HT1080 (cell line): ENCODE results near the gene SAMD9L. TPM values are rescaled to one million over a fixed set of nuclear protein-coding genes. Genes with fewer than 3 reads are reported as not detected.
"Not testable (repeated sequence)": the region's sequence is repeated elsewhere in the genome, so short reads cannot be mapped to it uniquely, and the experiment has no call there.

ENCODE experiments used
- DNase-seq: peaks from one replicate; pipeline ENCODE4 v3.0.0-alpha.2; 2015; ENCODE audit warnings: low read depth
- total RNA-seq: library from RNA; depleted of rRNA; stranded (reverse); fragments of >200 nt; shearing (Covaris generic); gene quantifications from 2 replicates; pipeline ENCODE4 v1.2.3, GENCODE V29; 2014

SAMD9L gene
- total RNA-seq, 1 experiment from 2014 or later, result 1.8 TPM

- DNase-seq, result no peak
These were observed 1.6 kb downstream of the SAMD9L start for GRCh38 chr7:93146472-93147141.

DNA sequence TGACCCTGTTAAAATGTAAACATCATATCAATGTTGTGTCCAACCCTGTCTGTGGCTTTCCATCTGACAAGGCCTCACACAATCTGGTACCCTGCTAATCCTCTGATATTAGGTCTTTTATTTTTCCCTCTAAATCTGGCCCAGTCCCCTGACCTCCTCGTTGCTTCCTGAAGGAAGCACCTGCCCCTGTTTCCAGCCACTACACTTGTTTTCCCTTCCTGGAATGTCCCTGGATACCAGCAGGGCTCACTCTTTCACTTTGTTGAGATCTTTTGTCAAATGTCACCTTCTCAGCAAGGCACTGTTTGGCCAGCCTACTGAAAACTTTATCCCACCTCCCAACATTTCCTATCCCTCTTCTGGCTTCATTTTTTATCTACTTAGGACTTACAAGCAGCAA is 2.1 kb downstream of the SAMD9L start:
- DNase-seq, result no peak

DNA sequence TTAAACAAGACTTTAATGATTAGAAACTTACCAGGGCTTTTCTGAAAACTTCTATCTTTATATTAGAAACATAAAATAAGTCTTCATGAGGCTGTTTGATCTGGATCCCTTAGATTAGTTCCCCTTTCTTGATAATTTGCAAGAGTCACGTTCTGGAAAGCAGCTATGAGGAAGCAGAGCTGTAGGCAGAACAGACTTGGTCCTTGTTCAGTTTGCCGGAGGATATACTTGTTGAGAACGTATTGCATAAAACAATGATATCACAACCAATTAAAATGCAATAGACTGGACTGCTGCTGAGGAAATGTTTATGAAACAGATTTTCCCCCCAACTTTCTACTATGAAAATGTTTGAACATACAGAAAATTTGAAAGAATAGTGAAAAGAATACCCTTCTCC is 2.8 kb downstream of the SAMD9L start:
- no peak for DNase-seq

DNA sequence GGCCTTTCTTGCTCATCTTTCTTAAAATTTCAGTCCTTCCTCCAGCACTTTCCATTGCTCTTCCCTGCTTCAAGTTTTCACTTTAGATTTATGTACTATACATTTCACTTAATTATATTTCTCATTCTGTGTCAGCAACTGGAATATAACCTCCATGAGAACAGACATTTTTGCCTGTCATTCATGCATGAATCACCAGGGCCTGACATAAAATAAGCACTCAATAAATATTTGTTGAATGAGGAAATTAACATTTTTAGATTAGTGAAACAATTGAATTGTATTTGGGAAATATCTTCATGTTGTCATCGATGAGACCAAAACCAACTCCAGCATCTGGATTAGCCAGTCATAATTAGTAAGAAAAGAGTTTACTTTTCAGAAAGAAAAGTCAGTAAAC is 6.1 kb downstream of the SAMD9L start:
- DNase-seq, result no peak

DNA sequence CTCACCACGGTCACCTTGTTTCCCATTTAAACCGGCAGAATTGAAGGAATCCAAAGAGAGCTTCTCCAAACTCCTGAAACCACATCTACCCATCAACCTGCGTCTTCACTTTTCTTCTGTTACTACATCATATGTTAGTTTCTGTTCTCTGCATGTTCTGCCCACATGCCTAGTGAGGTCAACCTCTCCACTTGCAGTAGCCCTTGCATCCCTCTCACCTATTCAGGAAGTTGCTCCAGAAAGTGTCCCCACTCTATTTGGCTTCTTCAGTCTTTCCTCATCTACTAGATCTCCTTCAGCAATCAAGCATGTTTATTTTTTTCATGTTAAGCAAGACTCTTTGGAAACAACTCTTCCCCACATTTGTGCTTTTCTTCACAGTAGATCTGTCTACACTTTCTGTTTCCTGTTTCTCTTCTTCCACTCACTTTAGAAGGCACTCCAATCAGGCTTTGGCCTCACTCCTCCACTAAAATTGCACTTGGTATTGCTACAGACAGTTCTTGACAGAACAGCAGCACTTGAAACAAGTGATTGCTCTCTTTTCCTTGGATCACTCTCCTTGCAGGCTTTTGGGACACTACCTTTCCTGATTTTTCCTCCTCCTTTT is 7.5 kb downstream of the SAMD9L start:
- DNase-seq, result no peak

DNA sequence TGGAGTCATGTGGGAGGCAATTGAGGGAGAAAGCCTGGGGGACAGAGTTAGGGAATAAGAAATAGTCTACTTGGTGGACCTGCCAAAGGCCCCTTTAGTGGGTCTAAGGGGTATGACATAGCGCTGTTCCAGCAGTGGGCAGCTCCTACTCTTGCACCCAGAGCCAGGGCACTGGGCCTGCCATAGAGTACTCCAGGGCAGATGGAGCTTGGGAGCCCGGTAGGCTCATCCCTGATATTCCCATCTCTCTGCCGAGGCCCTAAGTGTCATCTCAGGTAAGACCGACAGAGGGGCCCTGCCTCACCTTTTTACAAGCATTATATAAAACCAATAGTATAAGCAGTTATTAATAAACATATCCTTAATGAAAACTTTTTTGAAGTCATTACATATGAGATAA is 9.6 kb downstream of the SAMD9L start:
- no peak for DNase-seq

DNA sequence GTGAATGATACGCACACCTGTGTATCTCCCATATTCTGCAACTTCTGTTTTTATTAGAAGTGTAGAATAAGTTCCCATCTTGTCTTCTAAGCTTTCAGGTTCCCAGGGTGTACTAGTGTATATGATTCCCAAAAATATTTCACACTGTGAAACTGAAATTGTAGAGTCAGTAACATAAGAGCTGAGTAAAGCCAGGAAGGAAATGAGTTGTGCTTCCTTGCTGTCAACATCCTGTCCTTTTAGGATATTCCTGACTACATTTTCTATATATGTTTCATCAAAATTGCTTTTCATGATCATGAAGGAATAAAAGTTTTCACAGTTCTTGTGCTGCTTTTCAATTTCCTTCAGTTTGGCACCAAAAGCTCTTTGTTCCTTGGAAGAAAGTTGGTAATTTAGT is 15.2 kb downstream of the SAMD9L start:
- DNase-seq, result peak; percentile 31

DNA sequence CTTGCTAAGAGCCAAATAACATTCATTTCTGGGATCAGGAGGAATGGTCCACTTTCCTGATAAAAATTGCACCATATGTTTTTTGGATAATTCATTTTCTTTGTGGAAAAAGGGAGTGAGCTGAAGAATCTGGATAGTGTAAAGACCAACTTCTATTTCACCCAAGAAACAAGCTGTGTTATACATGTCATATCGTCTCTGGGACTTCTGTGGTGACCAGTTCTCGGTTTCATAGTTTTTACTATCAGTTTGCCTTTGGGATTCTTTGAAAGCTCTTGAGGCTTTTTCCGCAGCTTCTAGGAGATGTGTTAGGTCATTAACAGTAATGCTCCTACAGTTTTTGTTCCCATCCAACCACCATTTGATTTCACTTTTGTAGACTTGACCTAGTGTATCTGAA is 16.0 kb downstream of the SAMD9L start:
- no peak for DNase-seq

DNA sequence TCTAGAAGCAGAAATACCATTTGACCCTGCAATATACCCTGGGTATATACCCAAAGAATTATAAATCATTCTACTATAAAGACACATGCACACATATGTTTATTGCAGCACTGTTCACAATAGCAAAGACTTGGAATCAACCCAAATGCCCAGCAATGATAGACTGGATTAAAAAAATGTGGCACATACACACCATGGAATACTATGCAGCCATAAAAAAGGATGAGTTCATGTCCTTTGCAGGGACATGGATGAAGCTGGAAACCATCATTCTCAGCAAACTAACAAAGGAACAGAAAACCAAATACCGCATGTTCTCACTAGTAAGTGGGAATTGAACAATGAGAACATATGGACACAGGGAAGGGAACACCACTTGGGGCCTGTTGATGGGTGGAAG is 21.2 kb downstream of the SAMD9L start:
- DNase-seq, result not testable (repeated sequence)

- not testable (repeated sequence) for DNase-seq
These were observed 24.7 kb downstream of the SAMD9L start for GRCh38 chr7:93123532-93123931.

- no peak for DNase-seq
These were observed 27.3 kb downstream of the SAMD9L start for GRCh38 chr7:93120592-93121549.

- no peak for DNase-seq
These were observed 28.8 kb downstream of the SAMD9L start for GRCh38 chr7:93119191-93119905.

- DNase-seq, result peak; percentile 79
These were observed 30.2 kb downstream of the SAMD9L start, which contains the start of gene SAMD9 for GRCh38 chr7:93117852-93118530. Gene SAMD9 (minus strand): TSS chr7:93117979. CDS start chr7:93106097, 11,882 bp downstream.

DNA sequence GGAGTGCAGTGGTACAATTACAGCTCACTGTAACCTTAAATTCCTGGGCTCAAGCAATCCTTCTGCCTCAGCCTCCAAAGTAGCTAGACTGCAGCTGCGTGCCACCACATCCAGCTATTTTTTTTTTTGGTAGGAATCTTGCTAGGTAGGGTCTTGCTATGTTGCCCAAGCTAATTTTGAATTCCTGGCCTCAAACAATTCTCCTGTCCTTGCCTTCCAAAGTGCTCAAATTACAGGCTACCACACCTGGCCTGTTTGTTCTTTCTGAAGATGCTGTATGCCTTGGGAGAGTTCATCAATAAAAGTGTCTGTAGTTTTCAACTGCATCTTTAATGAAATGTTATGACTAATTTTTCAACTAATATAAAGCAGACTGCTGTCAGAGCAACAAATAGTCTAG is 30.9 kb downstream of the SAMD9L start:
- no peak for DNase-seq

GRCh38 chr7:93115796-93116195 is 32.4 kb downstream of the SAMD9L start:
- DNase-seq, result peak; percentile 66

DNA sequence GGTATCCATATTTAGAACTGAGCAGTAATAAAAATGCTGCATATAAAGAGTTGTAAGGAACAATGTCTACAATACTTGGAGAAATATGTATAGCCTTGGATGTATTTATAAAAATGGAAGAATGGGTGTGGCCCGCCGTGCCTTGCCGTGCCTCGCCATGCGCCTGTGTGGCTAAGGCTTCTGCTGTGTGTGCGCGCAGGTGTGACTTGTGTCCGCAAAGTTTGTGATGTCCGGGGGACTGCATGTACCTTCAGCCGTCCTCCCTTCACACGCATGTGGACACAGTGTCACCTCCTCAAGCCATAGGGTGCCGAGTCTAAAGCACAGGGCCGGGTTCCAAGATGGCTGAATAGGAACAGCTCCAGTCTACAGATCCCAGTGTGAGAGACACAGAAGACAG is 40.2 kb downstream of the SAMD9L start:
- no peak for DNase-seq

DNA sequence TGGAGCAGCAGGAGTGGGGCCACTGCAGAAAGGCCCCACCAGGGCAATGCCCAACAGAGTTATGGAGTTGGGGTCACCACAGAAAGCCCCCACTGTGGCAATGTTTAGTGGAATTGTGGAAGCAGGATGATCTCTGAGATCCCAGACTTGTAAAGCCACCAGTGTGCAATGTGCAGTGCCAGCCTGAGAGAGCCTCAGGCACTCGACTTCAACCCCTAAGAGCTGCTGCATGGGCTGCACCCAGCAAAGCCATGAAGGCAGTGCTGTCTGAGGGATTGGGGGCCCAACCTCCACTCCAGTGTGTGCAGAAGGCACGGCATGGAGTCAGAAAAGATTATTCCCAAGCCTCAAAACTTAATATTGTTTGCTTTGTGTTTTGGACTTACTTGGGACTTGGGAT is 50.8 kb downstream of the SAMD9L start:
- DNase-seq, result no peak

DNA sequence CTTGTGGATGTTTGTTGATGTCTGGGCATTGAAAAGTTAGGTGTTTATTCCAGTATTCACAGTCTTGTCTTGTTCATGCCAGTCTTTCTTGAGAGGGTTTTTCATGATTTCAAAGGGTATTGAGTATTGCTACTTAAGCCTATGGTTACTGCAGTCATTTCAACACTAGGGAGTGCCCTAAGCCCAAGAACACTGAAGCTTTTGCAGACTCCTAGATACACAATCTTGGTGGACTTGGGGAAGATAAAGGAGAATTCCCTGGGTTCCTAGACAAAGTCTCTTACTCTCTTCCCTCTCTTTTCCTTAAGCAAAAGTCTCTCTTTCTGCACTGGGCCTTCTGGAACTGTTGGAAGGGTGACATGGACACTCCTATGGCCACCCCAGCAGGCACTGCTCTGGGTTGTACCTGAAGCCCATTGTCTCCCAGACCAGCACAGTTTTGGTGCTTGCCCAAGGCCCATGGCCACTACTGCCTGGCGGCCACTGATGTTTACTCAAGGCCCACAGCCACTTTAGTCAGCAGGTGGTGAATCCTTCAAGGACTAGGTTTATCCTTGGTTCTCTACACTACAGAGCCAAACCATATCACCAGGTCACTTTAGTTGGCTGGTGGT is 55.3 kb downstream of the SAMD9L start:
- peak; percentile 40 for DNase-seq
